Stomach (tissue), 4 donors: ENCODE measurements around the gene ATP6AP2.

ENCODE experiments used
- CTCF ChIP-seq, 7 experiments: fragments of 450-650 bp in 4 of 7; fragments of 200-600 bp in 3 of 7; sonication (generic) in 3 of 7; IDR thresholded peaks; one replicate each; pipeline ENCODE4 v1.5.1; 2016 to 2019; ENCODE audit warnings: antibody characterized with exemption in 7 of 7, control low read depth in 2 of 7, mild to moderate bottlenecking in 1 of 7
- EP300 ChIP-seq: sonication (generic); formaldehyde crosslinking; IDR thresholded peaks from one replicate; pipeline ENCODE4 v1.6.1; 2017; ENCODE audit warnings: antibody characterized with exemption
- POLR2A ChIP-seq, 4 donors: fragments of 450-650 bp; IDR thresholded peaks; one replicate each; pipeline ENCODE4 v1.6.1; 2016; ENCODE audit warnings: antibody characterized with exemption in 4 of 4, control low read depth in 2 of 4, mild to moderate bottlenecking in 1 of 4, moderate library complexity in 1 of 4
- POLR2AphosphoS5 ChIP-seq, 3 donors: sonication (generic); formaldehyde crosslinking; IDR thresholded peaks; one replicate each; pipeline ENCODE4 v1.6.1; 2016; ENCODE audit warnings: antibody characterized with exemption in 3 of 3

GRCh38 chrX:40622479-40623138 is 41.8 kb downstream of the ATP6AP2 start:
- TF ChIP-seq EP300 (no peak), CTCF (IDR thresholded peaks at IDR 0.05) (no peak), POLR2AphosphoS5 (IDR thresholded peaks at IDR 0.05) (no peak), POLR2A (IDR thresholded peaks at IDR 0.05) (no peak)
